Neural progenitor cell (in vitro differentiated cells): ENCODE results near the gene PRKAG2.

ENCODE experiments used
- CTCF ChIP-seq: fragments of 200-600 bp; sonication (generic); IDR thresholded peaks from 2 replicates; pipeline ENCODE4 v1.5.1; 2017; ENCODE audit warnings: antibody characterized with exemption, mild to moderate bottlenecking
- EZH2phosphoT487 ChIP-seq: fragments of 200-600 bp; sonication (generic); IDR thresholded peaks from 2 replicates; pipeline ENCODE4 v1.6.1; 2017; ENCODE audit warnings: antibody characterized with exemption

GRCh38 chr7:151650161-151650560 is 226.8 kb downstream of the PRKAG2 start:
- TF ChIP-seq CTCF (no peak), EZH2phosphoT487 (no peak)
